Right lobe of liver (tissue), 4 donors: Measurements from ENCODE around the gene MAPK8IP3.

ENCODE experiments used
- CTCF ChIP-seq, 4 donors: fragments of 200-600 bp in 3 of 4; fragments of 450-650 bp in 1 of 4; IDR thresholded peaks; one replicate each; pipeline versions ENCODE4 v1.5.1 to v1.8.0; 2016 to 2022; ENCODE audit warnings: antibody characterized with exemption in 4 of 4, mild to moderate bottlenecking in 2 of 4
- POLR2A ChIP-seq: fragments of 450-650 bp; IDR thresholded peaks from one replicate; pipeline ENCODE4 v1.6.1; 2017; ENCODE audit warnings: antibody characterized with exemption, mild to moderate bottlenecking
- donor health status: DM: no; HTN: no; CAD: no.
- donor health status: DM: no; HTN: no; CAD: no.
- donor health status: DM: no; HTN: yes; CAD: no.

GRCh38 chr16:1676661-1677060, 29.3 kb upstream of the MAPK8IP3 start:
- TF ChIP-seq POLR2A, result no peak
- TF ChIP-seq CTCF (IDR thresholded peaks at IDR 0.05), result no peak
